H1 (cell line): ENCODE measurements around the gene WDR45B. TPM values are rescaled to one million over a fixed set of nuclear protein-coding genes. Genes with fewer than 3 reads are reported as not detected.

Experiments
- HDAC6 ChIP-seq: IDR thresholded peaks from one replicate; pipeline ENCODE4 v1.7.1; 2012; ENCODE audit warnings: low read depth, mild to moderate bottlenecking, inconsistent platforms, low read length, moderate library complexity
- polyA plus RNA-seq, 7 experiments: library from polyadenylated mRNA; depleted of rRNA in 3 of 7; stranded (reverse) in 5 of 7; unstranded in 2 of 7; fragments of >200 nt in 5 of 7; fragments of 200-250 nt in 2 of 7; gene quantifications; 1 replicate in 5 of 7; 2 replicates in 1 of 7; 4 replicates in 1 of 7; pipeline versions ENCODE4 v1.2.1 to v1.2.3, GENCODE V29; 2011 to 2013; ENCODE audit warnings: missing spikeins in 2 of 7, mixed read lengths in 2 of 7
- total RNA-seq: library from RNA; stranded (reverse); fragmentation: NEBNext Ultra II Directional; extraction: Animal tissue kit (Norgen Biotek cat#: 25700); gene quantifications from 2 replicates; pipeline ENCODE4 v1.2.1, GENCODE V29; 2021

Gene WDR45B
- total and polyA plus RNA-seq, 2 of the 8 experiments (the other 6 are each of a cell fraction or from before 2014, with no cell fraction given) = 82.0 to 100 TPM

GRCh38 chr17:82631544-82631943 lies 16.7 kb downstream of the WDR45B start (continued):
- no peak for TF ChIP-seq HDAC6
